Activated naive CD8-positive, alpha-beta T cell treated with anti-CD3 and anti-CD28 coated beads, Interleukin-2, amount 10 ng/mL, durations not matched to agents 7 days and 5 days (primary cell): Measurements from ENCODE around the gene AKAP6. TPM values are rescaled to one million over a fixed set of nuclear protein-coding genes. Genes with fewer than 3 reads are reported as not detected.

Experiments
- ATAC-seq: fragments of 150-1000 bp; cut with Tn5 transposase; one replicate; pipeline ENCODE4 v1.10.0; 2021; ENCODE audit warnings: low read depth, moderate library complexity
- POLR2A ChIA-PET: fragments of 350-600 bp; sonication (Branson Sonifier 250); formaldehyde crosslinking; loops from one replicate; lab custom pipeline; 2021; ENCODE audit warnings: antibody characterized with exemption; lab: Charles Lee
- DNase-seq: peaks from one replicate; pipeline ENCODE4 v3.0.0; 2021
- H3K27ac Mint-ChIP-seq: one replicate; pipeline ENCODE4 v1.8.0; 2022; ENCODE audit warnings: mild to moderate bottlenecking, mixed read lengths
- H3K27me3 Mint-ChIP-seq: one replicate; pipeline ENCODE4 v1.8.0; 2022; ENCODE audit warnings: mild to moderate bottlenecking, moderate library complexity, mixed read lengths
- H3K36me3 Mint-ChIP-seq: one replicate; pipeline ENCODE4 v1.8.0; 2021; ENCODE audit warnings: mild to moderate bottlenecking, mixed read lengths
- H3K4me1 Mint-ChIP-seq: one replicate; pipeline ENCODE4 v1.8.0; 2021; ENCODE audit warnings: mixed read lengths
- H3K4me3 Mint-ChIP-seq: one replicate; pipeline ENCODE4 v1.8.0; 2022; ENCODE audit warnings: mild to moderate bottlenecking, moderate library complexity, mixed read lengths
- H3K9me3 Mint-ChIP-seq: one replicate; pipeline ENCODE4 v1.8.0; 2021; ENCODE audit warnings: mixed read lengths
- total RNA-seq, 2 experiments: library from RNA; stranded (reverse); gene quantifications; one replicate each; pipeline ENCODE4 v1.2.3, GENCODE V29; 2021

The AKAP6 gene
- total RNA-seq, 2 experiments from 2014 or later, result 1.00 to 1.8 TPM

DNA sequence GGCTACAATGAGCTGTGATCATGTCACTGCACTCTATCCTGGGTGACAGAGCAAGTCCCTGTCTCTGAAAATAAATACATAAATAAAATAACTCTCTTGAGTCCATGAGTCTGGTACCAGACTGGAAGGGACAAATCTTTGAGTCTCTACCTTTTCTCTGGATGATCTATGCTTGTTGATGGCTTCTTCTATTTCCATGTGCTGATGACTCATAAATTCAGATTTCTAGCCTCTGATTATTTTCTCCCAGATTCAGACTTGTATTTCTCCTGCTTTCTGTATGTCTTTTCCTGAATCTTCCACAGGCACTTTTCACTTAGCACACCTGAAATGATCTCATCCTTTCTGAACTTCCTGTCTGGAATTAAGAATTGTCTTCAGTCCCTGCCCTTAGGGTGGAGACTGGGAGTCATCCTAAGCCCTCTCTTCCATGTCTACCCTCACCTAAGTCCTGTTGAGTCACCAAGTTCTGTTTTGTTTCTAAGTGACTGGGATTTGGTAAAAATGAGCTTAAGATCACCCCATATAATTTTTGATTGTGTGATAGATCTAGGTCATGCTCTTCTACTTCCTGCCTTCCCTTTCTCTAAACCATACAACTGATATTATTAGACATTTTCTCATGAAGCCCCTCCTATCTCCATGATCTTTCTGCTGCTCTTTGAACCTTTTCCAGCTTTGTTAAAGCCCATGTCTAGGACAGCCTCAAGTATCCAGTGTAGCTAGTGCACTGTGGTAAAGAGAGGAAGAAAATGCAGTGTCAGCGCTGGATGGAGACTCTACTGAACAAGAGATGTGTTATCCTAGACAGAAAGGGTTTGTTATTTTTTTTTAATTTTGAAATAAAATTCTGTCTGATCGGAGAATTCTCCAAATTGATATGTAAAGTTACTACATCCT, 13.1 kb downstream of the AKAP6 start:
- ATAC-seq, result no peak
- H3K9me3 Mint-ChIP-seq, result no peaks in the 10 kb centered on the region
- no peak overlapping the region for H3K4me3 Mint-ChIP-seq
- POLR2A ChIA-PET, result no interaction called here
- no peaks in the 10 kb centered on the region for H3K27me3 Mint-ChIP-seq
- no peak for DNase-seq
- H3K4me1 Mint-ChIP-seq, result peaks cover 3% of the 10 kb centered on the region
- H3K36me3 Mint-ChIP-seq, result no peaks in the 10 kb centered on the region
- no peak overlapping the region for H3K27ac Mint-ChIP-seq

DNA sequence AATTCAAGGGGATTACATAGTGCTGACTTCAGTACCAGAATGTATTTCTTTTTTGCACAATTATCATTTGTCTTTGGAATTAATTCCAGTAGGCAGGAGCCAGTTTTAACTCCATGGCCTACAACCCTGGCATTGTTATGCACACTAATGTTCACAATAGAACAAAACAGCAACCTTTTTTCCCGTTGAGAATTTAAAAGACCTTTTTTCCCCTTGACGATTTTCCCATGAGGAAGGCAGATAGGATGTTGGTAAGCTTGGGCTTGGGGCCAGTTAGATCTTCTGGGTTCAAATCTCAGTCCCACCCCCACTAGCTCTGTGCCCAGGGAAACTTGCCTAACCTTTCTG, 13.7 kb downstream of the AKAP6 start:
- POLR2A ChIA-PET, result no interaction called here
- Mint-ChIP-seq H3K4me3 (no peak overlapping the region), H3K27ac (no peak overlapping the region), H3K4me1 (peaks cover 3% of the 10 kb centered on the region), H3K27me3 (no peaks in the 10 kb centered on the region), H3K9me3 (no peaks in the 10 kb centered on the region), H3K36me3 (no peaks in the 10 kb centered on the region)
- ATAC-seq (no peak), DNase-seq (no peak)

DNA sequence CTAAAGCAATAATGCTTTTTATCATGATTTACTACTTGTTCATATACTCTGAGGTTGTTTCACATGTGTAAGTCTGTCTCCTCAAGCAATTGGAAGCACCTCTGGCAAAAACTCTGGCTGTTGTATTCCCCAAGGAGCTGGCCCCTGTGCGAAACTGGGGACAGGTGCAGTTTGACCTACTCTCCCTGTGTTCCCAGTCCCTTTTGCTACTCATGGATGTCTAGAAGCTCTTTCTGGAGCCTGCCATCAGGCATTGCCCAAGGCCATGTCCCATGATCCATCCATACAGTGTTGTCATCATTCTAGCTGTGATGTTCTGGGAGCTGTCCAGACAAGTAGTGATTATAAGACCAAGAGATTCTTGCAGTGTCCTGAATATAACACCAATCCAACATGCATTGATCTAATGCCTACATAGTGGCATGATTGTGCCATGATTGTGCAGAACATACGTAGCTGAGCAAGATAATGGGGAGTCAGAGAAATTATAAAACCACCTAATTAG, 14.9 kb downstream of the AKAP6 start:
- POLR2A ChIA-PET, result no interaction called here
- no peaks in the 10 kb centered on the region for H3K9me3 Mint-ChIP-seq
- H3K27me3 Mint-ChIP-seq, result no peaks in the 10 kb centered on the region
- peaks cover 3% of the 10 kb centered on the region for H3K4me1 Mint-ChIP-seq
- DNase-seq (no peak), ATAC-seq (no peak)
- H3K36me3 Mint-ChIP-seq, result no peaks in the 10 kb centered on the region
- H3K27ac Mint-ChIP-seq, result no peak overlapping the region
- no peak overlapping the region for H3K4me3 Mint-ChIP-seq

DNA sequence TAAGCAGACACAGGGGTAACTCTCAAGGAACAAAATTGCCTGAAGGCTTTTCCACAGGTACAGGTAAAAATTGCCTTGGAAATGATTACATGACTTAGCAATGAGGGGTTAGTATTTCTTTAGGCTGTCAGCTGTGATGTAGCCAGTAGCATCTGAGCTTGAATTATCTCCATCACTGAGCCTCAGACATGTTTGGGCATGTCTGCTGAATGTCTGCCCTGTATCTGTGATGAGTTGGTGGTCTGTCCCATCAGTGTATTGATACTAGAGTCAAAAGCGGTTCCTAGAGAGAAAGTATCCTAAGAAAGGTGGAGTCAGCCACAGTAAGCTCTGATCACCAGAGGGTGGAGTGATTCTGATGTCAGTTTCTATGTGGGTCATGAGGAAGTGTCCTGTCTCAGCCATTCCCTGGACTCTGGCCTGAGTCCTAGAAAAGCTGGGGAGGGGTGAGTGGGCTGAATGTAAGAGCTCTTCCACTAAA, 16.3 kb downstream of the AKAP6 start:
- H3K4me3 Mint-ChIP-seq, result no peak overlapping the region
- no peak for ATAC-seq
- POLR2A ChIA-PET, result no interaction called here

DNA sequence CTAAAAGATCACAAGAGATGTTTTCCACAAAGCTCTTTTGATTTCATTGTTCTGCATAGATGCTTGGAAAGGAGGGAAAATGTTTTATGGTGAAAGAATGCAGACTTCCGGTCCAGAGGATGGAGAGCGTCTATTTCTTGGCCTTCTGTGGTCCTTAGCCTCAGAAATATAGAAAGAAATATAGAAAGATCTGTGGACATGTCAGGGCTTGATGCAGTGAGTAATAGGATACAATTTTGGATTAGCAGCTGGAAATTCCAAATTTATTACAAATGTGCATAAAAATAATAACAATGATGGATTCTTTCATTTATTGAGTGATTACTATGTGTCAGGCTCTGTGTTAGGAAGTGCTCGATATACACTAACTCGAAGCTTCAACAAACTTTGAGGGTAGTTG, 20.2 kb downstream of the AKAP6 start:
- no peak overlapping the region for H3K27ac Mint-ChIP-seq
- ATAC-seq (no peak), DNase-seq (no peak)
- no peaks in the 10 kb centered on the region for H3K36me3 Mint-ChIP-seq
- no peaks in the 10 kb centered on the region for H3K9me3 Mint-ChIP-seq
- H3K27me3 Mint-ChIP-seq, result no peaks in the 10 kb centered on the region
- POLR2A ChIA-PET, result no interaction called here
- peaks cover 3% of the 10 kb centered on the region for H3K4me1 Mint-ChIP-seq
- no peak overlapping the region for H3K4me3 Mint-ChIP-seq

More for the DNA sequence above, 16.3 kb downstream of the AKAP6 start:
- Mint-ChIP-seq H3K36me3 (no peaks in the 10 kb centered on the region), H3K4me1 (peaks cover 3% of the 10 kb centered on the region), H3K27me3 (no peaks in the 10 kb centered on the region), H3K27ac (peak overlapping the region; percentile 34), H3K9me3 (no peaks in the 10 kb centered on the region)
- DNase-seq, result no peak

DNA sequence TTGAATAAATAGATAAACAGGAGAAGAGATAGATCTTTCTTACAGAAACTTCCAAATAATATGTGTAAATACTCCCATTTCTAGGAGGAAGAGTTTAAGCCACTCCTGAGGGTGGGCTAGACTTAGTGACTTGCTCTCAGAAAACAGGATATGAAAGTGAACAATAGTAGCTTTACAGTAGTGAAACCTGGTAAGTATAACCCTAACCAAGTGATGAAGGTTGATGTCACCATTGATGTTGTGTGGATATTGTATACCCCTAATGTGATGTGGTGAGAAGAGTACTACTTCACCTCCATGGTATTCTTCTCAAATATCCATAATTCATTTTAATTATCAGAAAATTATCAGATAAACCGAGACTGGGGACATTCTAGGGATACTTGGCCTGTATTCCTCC, 20.9 kb downstream of the AKAP6 start:
- H3K4me3 Mint-ChIP-seq, result no peak overlapping the region
- DNase-seq (no peak), ATAC-seq (no peak)
- H3K27me3 Mint-ChIP-seq, result no peaks in the 10 kb centered on the region
- H3K4me1 Mint-ChIP-seq, result peaks cover 3% of the 10 kb centered on the region
- no peaks in the 10 kb centered on the region for H3K9me3 Mint-ChIP-seq
- no peak overlapping the region for H3K27ac Mint-ChIP-seq
- POLR2A ChIA-PET, result no interaction called here
- H3K36me3 Mint-ChIP-seq, result no peaks in the 10 kb centered on the region

DNA sequence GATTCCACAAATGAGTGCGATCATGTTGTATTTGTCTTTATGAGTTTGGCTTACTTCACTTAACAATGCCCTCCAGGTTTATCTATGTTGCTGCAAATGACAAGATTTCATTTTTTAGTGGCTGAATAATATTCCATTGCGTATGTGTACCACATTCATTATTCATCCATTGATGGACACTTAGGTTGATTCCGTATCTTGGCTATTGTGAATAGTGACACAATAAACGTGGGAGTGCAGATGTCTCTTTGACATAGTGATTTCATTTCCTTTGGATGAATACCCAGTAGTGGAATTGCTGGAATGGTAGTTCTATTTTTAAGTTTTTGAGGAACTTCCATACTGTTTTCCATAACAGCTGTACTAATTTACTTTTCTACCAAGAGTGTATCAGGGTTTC, 23.5 kb downstream of the AKAP6 start:
- no peak for ATAC-seq
- H3K36me3 Mint-ChIP-seq, result no peaks in the 10 kb centered on the region

DNA sequence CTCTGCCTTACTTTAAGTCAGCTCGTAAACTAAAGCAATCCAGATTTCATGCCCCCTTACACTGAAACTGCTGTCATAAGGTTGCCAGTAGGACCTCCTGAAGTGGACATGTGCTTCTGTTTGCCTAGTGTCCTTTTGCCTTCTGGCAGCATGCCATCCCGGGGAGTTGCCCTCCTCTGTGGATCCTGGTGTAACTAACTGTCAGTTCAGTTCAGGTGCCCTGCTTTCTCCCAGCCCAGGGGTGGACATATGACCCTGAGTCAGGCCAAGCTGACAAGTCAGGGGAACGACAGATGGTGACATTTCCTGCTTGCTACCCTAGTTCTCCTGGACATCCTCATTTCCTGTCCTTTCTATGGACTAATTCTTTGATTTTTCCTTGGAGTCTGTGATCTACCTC, 25.6 kb downstream of the AKAP6 start:
- no peaks in the 10 kb centered on the region for H3K27me3 Mint-ChIP-seq
- no peaks in the 10 kb centered on the region for H3K36me3 Mint-ChIP-seq
- H3K9me3 Mint-ChIP-seq, result no peaks in the 10 kb centered on the region
- H3K4me3 Mint-ChIP-seq, result no peak overlapping the region
- no peaks in the 10 kb centered on the region for H3K4me1 Mint-ChIP-seq
- no peak for ATAC-seq
- no peak for DNase-seq
- no peak overlapping the region for H3K27ac Mint-ChIP-seq
- POLR2A ChIA-PET, result no interaction called here

More for the DNA sequence above, 23.5 kb downstream of the AKAP6 start:
- no peaks in the 10 kb centered on the region for H3K27me3 Mint-ChIP-seq
- H3K9me3 Mint-ChIP-seq, result no peaks in the 10 kb centered on the region
- no peaks in the 10 kb centered on the region for H3K4me1 Mint-ChIP-seq
- no peak for DNase-seq
- POLR2A ChIA-PET, result no interaction called here
- no peak overlapping the region for H3K4me3 Mint-ChIP-seq
- no peak overlapping the region for H3K27ac Mint-ChIP-seq

DNA sequence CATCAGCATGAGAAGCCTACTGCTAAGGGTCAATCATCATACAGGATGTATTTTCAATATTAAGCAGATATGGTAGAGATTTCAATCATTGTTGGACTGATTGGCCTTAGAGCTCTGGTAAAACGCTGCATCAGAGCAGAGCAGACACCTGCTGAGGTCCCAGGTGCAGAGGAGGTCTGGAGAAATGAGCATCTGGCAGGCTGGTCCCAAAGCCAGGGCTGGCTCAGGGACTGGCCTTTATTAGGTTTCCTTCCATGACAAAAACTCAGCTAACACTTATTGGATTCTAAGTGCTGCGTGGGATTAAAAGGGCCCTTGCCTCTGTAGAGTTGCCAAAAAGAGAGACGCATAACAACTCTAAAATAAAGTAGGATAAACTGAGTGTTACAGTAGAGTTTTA, 29.7 kb downstream of the AKAP6 start:
- no peaks in the 10 kb centered on the region for H3K4me1 Mint-ChIP-seq
- no peaks in the 10 kb centered on the region for H3K36me3 Mint-ChIP-seq
- no peaks in the 10 kb centered on the region for H3K9me3 Mint-ChIP-seq
- ATAC-seq (no peak), DNase-seq (no peak)
- no peak overlapping the region for H3K27ac Mint-ChIP-seq
- H3K27me3 Mint-ChIP-seq, result peaks cover 6% of the 10 kb centered on the region
- no peak overlapping the region for H3K4me3 Mint-ChIP-seq
- POLR2A ChIA-PET, result no interaction called here

DNA sequence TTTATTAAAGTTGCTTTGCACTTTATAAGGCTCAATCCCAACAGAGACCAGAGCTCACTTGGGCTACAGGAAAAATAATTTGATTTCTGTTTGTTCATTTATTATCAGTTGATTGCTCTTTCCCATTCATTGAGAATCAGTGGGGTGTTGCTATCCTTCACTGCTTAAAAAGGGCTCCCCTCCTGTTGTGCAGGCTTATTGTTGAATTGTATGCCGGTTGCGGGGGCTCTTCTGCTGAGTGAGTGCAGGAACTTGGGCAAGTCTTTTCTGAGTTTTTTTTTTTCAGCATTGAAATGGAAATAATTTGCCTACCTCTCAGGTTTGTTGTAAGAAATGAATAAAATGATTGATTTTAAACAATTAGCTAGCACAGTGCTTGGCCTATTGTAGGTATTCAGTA, 32.6 kb downstream of the AKAP6 start:
- POLR2A ChIA-PET, result no interaction called here
- no peak for DNase-seq

DNA sequence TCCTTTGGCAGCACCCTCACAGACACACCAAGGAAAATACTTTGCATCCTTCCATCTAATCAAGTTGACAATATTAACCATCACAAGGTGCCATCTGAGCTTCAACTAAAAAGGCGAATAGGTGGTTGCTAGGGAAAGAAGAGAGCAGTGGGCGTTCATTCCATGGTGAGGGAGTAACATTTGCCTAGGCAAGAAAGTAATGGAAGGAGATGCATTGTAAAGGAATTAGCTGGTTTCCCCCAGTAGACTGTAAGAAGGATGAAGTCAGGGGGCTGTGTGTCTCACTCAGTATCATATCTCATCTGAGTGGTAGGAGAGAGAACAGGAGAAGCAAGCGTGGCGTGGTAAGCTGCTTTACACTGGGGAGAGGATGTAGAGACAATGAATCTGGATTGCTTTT, 34.7 kb downstream of the AKAP6 start:
- H3K27me3 Mint-ChIP-seq, result peaks cover 6% of the 10 kb centered on the region
- H3K36me3 Mint-ChIP-seq, result no peaks in the 10 kb centered on the region
- H3K27ac Mint-ChIP-seq, result no peak overlapping the region
- H3K4me3 Mint-ChIP-seq, result no peak overlapping the region
- no peaks in the 10 kb centered on the region for H3K9me3 Mint-ChIP-seq
- POLR2A ChIA-PET, result no interaction called here
- H3K4me1 Mint-ChIP-seq, result no peaks in the 10 kb centered on the region
- ATAC-seq, result no peak
- no peak for DNase-seq

More for the DNA sequence above, 32.6 kb downstream of the AKAP6 start:
- Mint-ChIP-seq H3K9me3 (no peaks in the 10 kb centered on the region), H3K4me3 (no peak overlapping the region), H3K27me3 (peaks cover 6% of the 10 kb centered on the region), H3K4me1 (no peaks in the 10 kb centered on the region), H3K27ac (no peak overlapping the region), H3K36me3 (no peaks in the 10 kb centered on the region)
- no peak for ATAC-seq

DNA sequence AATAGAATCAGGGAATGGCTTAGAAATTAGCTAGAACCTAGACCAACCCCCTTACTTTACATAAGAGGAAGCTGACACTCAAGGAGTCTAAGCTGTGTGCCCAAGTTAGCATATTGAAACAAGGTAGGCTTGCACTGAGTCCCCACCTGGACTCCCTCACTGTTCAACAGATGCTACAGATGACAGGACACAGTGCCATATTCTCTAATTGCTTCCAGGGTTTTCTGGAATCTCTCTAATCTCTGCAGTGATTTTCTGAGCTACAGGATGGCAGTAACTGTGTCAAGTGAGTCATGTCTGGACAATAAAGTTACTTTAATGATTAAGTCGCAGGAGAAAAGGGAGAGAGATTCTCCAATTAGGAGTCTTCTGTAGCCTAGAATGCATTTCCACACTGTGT, 35.8 kb downstream of the AKAP6 start:
- H3K27me3 Mint-ChIP-seq, result peaks cover 6% of the 10 kb centered on the region

DNA sequence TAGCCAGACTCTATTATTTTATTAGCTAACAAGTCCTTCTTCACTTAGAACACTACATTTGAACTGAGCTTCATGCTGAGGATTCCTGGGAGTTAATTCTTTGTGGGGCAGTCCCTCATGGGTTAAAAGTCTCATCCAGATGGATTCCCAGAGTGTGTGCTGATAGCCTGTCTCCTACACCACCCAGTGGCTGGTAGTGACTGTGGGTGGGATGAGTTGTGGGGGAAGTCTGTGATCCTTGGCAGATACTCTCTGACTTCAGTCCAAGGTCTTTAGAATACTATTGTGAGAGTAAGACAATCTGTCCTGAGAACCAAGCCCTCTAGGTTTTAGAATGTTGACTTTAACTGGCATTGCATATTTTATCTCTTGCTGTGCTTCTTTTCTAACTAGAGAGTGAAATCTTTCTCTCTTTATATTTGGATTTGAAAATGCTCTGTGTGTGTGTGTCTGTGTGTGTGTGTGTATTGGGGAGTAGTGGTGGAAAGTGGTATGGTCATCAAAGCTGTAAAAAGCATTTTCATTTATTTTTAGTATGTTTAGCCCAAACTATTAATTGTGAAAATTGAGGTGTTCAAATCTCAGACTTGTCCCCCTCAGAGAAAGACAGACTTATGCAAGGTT, 37.3 kb downstream of the AKAP6 start:
- Mint-ChIP-seq H3K27me3 (peaks cover 3% of the 10 kb centered on the region), H3K36me3 (no peaks in the 10 kb centered on the region), H3K9me3 (no peaks in the 10 kb centered on the region), H3K4me1 (no peaks in the 10 kb centered on the region), H3K4me3 (no peak overlapping the region), H3K27ac (no peak overlapping the region)
- ATAC-seq (no peak), DNase-seq (no peak)
- POLR2A ChIA-PET, result no interaction called here

More for the DNA sequence above, 35.8 kb downstream of the AKAP6 start:
- Mint-ChIP-seq H3K4me1 (no peaks in the 10 kb centered on the region), H3K27ac (no peak overlapping the region), H3K4me3 (no peak overlapping the region), H3K36me3 (no peaks in the 10 kb centered on the region), H3K9me3 (no peaks in the 10 kb centered on the region)
- no peak for DNase-seq
- ATAC-seq, result no peak
- POLR2A ChIA-PET, result no interaction called here

DNA sequence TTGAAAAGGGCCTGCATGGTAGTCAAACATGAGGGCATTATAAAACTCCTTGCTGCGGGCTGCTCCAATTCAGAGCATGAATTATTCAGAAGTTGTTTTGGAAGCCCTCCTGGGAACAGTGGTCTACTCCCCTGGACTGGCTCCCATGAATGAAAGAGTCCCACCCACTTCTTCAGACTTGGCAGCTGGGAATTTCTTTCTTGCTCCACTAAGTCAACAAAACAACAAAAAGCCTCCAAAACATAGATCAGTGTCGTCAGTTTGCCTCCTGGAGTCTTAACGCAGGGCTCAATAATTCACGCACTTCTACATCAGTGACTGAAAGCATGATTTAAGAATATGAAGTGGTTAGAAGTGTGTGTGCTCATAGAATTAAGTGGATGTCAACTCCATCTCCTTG, 37.9 kb downstream of the AKAP6 start:
- no peaks in the 10 kb centered on the region for H3K9me3 Mint-ChIP-seq
- ATAC-seq, result no peak
- no peak for DNase-seq
- H3K4me3 Mint-ChIP-seq, result no peak overlapping the region
- POLR2A ChIA-PET, result no interaction called here
- no peaks in the 10 kb centered on the region for H3K36me3 Mint-ChIP-seq
- no peak overlapping the region for H3K27ac Mint-ChIP-seq
- H3K4me1 Mint-ChIP-seq, result no peaks in the 10 kb centered on the region
- peaks cover 3% of the 10 kb centered on the region for H3K27me3 Mint-ChIP-seq
